HFF-Myc (cell line): Measurements from ENCODE around the gene GPR45.

Source experiments
- DNase-seq: peaks from one replicate; pipeline ENCODE4 v3.0.0-alpha.2; 2011; ENCODE audit warnings: low read depth; ENCODE audit errors: extremely low read depth
- H3K4me3 ChIP-seq: replicated peaks from 2 replicates; pipeline ENCODE4 v1.5.1; 2011; ENCODE audit warnings: low read depth, mild to moderate bottlenecking, control low read depth, low read length
- CTCF ChIP-seq: IDR thresholded peaks from 2 replicates; pipeline ENCODE4 v1.5.1; 2012; ENCODE audit warnings: mild to moderate bottlenecking, low read depth, low read length, control low read depth; ENCODE audit errors: missing control alignments

GPR45 gene

GRCh38 chr2:105241443-105241842 lies at the start of gene GPR45:
TSS of gene GPR45 (plus strand) at chr2:105241743. CDS start at chr2:105241859, 116 bp downstream.
- no peak for TF ChIP-seq CTCF

GRCh38 chr2:105194022-105194675 lies 47.4 kb upstream of the GPR45 start:
- no peak for TF ChIP-seq CTCF
- H3K4me3 ChIP-seq: no peak overlapping the region
- no peak for DNase-seq

More at GRCh38 chr2:105241443-105241842, at the start of gene GPR45:
- no peak within 1 kb of the TSS for H3K4me3 ChIP-seq
- no peak for DNase-seq

GRCh38 chr2:105196651-105197050 lies 44.9 kb upstream of the GPR45 start:
- no peak for TF ChIP-seq CTCF
- no peak for DNase-seq
- no peak overlapping the region for H3K4me3 ChIP-seq

- no peak for DNase-seq
- no peak for TF ChIP-seq CTCF
These were observed 25.9 kb upstream of the GPR45 start for GRCh38 chr2:105215586-105216192.

GRCh38 chr2:105220604-105221003 lies 20.9 kb upstream of the GPR45 start:
- no peak overlapping the region for H3K4me3 ChIP-seq
- TF ChIP-seq CTCF: no peak
- no peak for DNase-seq

More at GRCh38 chr2:105215586-105216192, 25.9 kb upstream of the GPR45 start:
- H3K4me3 ChIP-seq: no peak overlapping the region

- H3K4me3 ChIP-seq: no peak overlapping the region
- no peak for DNase-seq
- TF ChIP-seq CTCF: no peak
These were observed 17.1 kb upstream of the GPR45 start for GRCh38 chr2:105224444-105224843.
